Neutrophil (primary cell): ENCODE data around the gene RCC2.
A peak's percentile ranks its signal among the peaks of the same experiment; 100 is the strongest.
"Not testable (repeated sequence)": the region's sequence is repeated elsewhere in the genome, so short reads cannot be mapped to it uniquely, and the experiment has no call there.

Experiments
- H3K27ac ChIP-seq: fragments of 200-600 bp; sonication (generic); 2 replicates; pipeline ENCODE4 v1.5.1; 2016; ENCODE audit warnings: mild to moderate bottlenecking, moderate library complexity
- H3K27me3 ChIP-seq: fragments of 200-600 bp; sonication (generic); 2 replicates; pipeline ENCODE4 v1.6.0; 2016; ENCODE audit warnings: mild to moderate bottlenecking
- H3K36me3 ChIP-seq: fragments of 200-600 bp; sonication (generic); 2 replicates; pipeline ENCODE4 v1.5.1; 2017
- H3K4me1 ChIP-seq, 2 experiments: fragments of 200-600 bp in 1 of 2; sonication (generic) in 1 of 2; 1 replicate in 1 of 2; 2 replicates in 1 of 2; pipeline versions ENCODE4 v1.5.1 to v1.6.1; 2013 to 2016; ENCODE audit warnings: low read depth in 1 of 2, low read length in 1 of 2, mild to moderate bottlenecking in 1 of 2, moderate library complexity in 1 of 2; ENCODE audit not compliant: control insufficient read depth in 1 of 2, insufficient read depth in 1 of 2
- H3K4me3 ChIP-seq, 2 experiments: fragments of 200-600 bp in 1 of 2; sonication (generic) in 1 of 2; 1 replicate in 1 of 2; 2 replicates in 1 of 2; pipeline ENCODE4 v1.5.1; 2013 to 2016; ENCODE audit warnings: low read depth in 1 of 2, low read length in 1 of 2, mild to moderate bottlenecking in 1 of 2, moderate library complexity in 1 of 2
- H3K9me3 ChIP-seq: fragments of 200-600 bp; sonication (generic); 2 replicates; pipeline ENCODE4 v1.5.1; 2016
- TF ChIP-seq, protein P1 (sequence below): fragments of 200-600 bp; sonication (generic); IDR thresholded peaks from 2 replicates; pipeline ENCODE4 v1.5.1; 2016; ENCODE audit warnings: antibody characterized with exemption

RCC2 gene

DNA sequence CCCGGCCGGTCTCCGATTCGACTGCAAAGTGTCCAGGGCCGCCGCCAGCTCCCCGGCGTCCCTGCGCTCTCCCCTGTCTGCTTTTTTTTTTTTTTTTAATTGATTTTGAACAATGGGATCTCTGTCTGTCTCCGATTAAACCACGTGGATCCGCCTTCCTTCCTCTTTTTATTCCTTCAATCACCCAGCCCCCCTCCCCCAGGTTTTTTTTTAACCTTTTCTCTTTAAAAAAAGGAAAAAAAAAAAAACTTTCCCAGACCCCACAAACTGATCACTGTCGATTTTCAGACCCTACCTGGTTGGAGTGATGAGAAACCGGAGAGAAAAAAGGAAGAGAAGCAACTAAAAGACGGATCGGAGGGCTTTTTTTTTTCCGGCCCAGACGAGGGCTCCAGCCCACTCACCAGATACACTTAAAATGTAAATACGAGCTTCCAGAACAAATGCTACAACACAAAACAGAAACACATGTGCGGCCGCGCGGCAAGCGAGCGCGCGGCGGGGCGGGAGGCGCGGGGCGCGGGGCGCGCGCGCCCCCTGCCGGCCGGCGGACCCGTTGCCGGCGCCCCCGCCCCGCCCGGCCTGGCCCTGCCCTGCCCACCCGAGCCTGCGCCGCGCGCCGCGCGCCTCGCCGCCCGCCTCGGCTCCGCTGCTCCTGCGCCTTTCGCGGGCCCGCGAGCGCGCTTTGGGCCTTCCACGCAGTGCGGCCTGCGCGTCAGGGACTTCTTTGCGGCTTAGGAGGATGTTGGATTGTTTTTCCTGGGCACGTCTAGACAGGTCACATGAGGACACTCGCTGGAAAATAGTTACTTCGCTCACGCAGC is at the start of gene RCC2:
RCC2 (minus strand) TSS at position 428 of the 824 bp plus-strand sequence. CDS start 1,163 bp downstream, outside the sequence.
- TF ChIP-seq, protein P1, sequence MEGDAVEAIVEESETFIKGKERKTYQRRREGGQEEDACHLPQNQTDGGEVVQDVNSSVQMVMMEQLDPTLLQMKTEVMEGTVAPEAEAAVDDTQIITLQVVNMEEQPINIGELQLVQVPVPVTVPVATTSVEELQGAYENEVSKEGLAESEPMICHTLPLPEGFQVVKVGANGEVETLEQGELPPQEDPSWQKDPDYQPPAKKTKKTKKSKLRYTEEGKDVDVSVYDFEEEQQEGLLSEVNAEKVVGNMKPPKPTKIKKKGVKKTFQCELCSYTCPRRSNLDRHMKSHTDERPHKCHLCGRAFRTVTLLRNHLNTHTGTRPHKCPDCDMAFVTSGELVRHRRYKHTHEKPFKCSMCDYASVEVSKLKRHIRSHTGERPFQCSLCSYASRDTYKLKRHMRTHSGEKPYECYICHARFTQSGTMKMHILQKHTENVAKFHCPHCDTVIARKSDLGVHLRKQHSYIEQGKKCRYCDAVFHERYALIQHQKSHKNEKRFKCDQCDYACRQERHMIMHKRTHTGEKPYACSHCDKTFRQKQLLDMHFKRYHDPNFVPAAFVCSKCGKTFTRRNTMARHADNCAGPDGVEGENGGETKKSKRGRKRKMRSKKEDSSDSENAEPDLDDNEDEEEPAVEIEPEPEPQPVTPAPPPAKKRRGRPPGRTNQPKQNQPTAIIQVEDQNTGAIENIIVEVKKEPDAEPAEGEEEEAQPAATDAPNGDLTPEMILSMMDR = peak; percentile 6
- Histone ChIP-seq H3K9me3 (no peaks in the 10 kb centered on the region), H3K36me3 (no peaks in the 10 kb centered on the region), H3K4me1 (peaks cover 37 to 41% of the 10 kb centered on the region in 2 experiments), H3K27me3 (no peaks in the 10 kb centered on the region), H3K27ac (peak within 1 kb of the TSS; percentile 77), H3K4me3 (peak within 1 kb of the TSS; percentile 64 to 74)

DNA sequence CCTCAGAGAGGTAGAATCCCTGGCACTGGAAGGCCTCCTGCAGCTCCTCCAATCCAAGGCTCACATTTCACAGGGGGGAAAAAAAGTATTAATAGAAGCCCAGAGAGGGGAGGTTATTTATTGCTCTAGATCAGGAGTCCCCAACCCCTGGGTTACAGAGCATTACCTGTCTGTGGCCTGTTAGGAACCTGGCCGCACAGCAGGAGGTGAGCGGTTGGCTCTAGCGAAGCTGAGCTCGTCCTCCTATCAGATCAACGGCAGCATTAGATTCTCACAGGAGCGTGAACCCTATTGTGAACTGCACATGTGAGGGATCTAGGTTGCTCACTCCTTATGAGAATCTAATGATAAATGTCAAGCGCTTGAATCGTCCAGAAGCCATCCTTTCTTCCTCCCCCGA is 46.8 kb upstream of the RCC2 start:
- Histone ChIP-seq H3K4me1 (no peaks in the 10 kb centered on the region), H3K9me3 (no peaks in the 10 kb centered on the region), H3K27me3 (peaks cover 12% of the 10 kb centered on the region), H3K27ac (no peak overlapping the region), H3K36me3 (no peaks in the 10 kb centered on the region), H3K4me3 (no peak overlapping the region)
- TF ChIP-seq, protein P1 = no peak

DNA sequence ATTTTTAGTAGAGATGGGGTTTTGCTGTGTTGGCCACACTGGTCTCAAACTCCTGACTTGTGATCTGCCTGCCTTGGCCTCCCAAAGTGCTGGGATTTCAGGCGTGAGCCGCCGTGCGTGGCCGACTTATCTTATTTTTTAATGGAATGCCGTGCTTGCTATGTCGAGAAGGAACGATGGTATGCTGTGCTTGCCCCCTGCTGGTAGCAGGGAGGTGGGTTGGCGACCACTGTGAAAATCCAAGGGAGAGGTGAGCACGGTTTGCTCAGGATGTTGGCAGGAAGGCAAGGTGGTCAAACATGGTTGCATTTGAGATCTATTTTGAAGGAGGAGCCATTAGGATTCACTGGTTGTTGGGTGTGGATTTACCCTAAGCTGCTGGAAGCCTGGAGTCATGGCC is 45.8 kb upstream of the RCC2 start:
- Histone ChIP-seq H3K4me1 (no peaks in the 10 kb centered on the region), H3K27ac (no peak overlapping the region), H3K36me3 (no peaks in the 10 kb centered on the region), H3K27me3 (peaks cover 12% of the 10 kb centered on the region), H3K9me3 (no peaks in the 10 kb centered on the region), H3K4me3 (no peak overlapping the region)
- TF ChIP-seq, protein P1 = no peak

DNA sequence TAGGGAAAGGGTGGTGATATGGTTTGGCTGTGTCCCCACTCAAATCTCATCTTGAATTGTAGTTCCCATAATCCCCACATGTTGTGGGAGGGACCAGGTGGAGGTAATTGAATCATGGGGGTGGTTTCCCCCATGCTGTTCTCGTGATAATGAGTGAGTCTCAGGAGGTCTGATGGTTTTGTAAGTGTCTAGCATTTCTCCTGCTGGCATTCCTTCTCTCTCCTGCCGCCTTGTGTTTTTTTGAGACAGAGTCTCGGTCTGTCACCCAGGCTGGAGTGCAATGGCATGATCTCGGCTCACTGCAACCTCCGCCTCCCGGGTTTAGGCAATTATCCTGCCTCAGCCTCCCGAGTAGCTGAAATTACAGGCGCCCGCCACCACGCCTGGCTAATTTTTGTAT is 42.5 kb upstream of the RCC2 start:
- H3K4me1 ChIP-seq, H3K4me3 ChIP-seq, H3K27ac ChIP-seq, H3K36me3 ChIP-seq, H3K9me3 ChIP-seq: not testable (repeated sequence)
- H3K27me3 ChIP-seq = peaks cover 12% of the 10 kb centered on the region

DNA sequence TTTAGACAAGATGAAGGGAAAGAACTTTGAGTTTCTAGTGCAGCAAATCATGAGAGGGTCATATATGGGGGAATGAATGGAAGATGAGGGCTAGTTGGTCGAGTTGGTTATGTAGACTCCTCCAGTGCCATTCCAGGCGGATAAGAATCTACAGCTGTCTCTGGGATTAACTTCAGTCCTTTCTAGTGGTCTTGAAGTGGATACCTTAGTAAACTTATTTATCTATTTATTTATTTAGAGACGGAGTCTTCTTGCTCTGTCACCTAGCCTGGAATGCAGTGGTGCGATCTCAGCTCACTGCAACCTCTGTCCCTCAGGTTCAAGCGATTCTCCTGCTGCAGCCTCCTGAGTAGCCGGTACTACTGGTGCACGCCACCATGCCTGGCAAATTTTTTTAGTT is 41.4 kb upstream of the RCC2 start:
- H3K36me3 ChIP-seq = no peaks in the 10 kb centered on the region
- H3K27ac ChIP-seq = no peak overlapping the region
- no peaks in the 10 kb centered on the region for H3K4me1 ChIP-seq
- H3K9me3 ChIP-seq = no peaks in the 10 kb centered on the region
- H3K27me3 ChIP-seq = peaks cover 12% of the 10 kb centered on the region
- no peak overlapping the region for H3K4me3 ChIP-seq
- TF ChIP-seq, protein P1 = no peak

DNA sequence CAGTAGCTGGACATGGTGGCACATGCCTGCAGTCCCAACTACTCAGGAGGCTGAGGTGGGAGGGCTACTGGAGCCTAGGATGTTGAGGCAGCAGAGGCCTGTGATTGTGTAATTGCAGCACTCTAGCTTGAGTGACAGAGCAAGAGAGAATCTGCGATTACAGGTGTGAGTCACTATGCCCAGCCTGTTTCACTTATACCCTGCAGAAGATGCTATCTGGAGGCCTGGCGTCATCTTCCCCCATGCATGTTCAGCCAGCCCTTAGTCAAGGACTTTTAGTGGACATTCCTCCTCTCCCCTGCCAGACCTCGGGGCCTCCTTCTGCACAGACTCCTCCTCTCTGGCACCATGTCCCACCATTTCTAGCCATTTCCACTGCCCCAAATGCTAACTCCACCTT is 36.3 kb upstream of the RCC2 start:
- TF ChIP-seq, protein P1 = no peak
- H3K36me3 ChIP-seq = no peaks in the 10 kb centered on the region
- no peak overlapping the region for H3K27ac ChIP-seq
- no peak overlapping the region for H3K4me3 ChIP-seq
- H3K9me3 ChIP-seq = no peaks in the 10 kb centered on the region
- H3K27me3 ChIP-seq = peaks cover 3% of the 10 kb centered on the region
- H3K4me1 ChIP-seq = no peaks in the 10 kb centered on the region

DNA sequence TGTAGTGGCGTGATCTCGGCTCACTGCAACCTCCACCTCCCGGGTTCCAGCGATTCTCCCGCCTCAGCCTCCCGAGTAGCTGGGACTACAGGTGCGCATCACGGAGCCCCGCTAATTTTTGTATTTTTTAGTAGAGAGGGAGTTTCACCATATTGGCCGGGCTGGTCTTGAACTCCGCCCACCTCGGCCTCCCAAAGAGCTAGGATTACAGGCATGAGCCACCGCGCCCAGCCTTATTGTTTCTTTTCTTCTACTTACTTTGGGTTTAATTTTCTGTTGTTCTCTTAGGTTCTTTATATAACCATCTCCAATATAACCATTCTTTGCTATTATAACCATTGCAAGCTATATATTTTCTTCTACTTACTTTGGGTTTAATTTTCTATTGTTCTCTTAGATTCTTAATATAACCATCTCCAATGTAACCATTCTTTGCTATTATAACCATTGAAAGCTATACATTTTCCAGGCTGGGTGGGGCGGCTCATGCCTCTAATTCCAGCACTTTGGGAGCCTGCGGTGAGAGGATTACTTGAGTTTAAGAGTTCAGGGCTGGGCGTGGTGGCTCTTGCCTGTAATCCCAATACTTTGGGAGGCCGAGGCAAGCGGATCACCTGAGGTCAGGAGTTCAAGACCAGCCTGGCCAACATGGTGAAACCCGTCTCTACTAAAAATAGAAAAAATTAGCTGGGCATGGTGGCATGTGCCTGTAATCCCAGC is 35.5 kb upstream of the RCC2 start:
- H3K27ac ChIP-seq, H3K36me3 ChIP-seq: not testable (repeated sequence)

More for the DNA sequence above, 35.5 kb upstream of the RCC2 start:
- not testable (repeated sequence) for H3K27me3 ChIP-seq, H3K9me3 ChIP-seq, H3K4me3 ChIP-seq, H3K4me1 ChIP-seq
